ENCODE data around the gene PPP1R37. TPM values are rescaled to one million over a fixed set of nuclear protein-coding genes. Genes with fewer than 3 reads are reported as not detected.

PPP1R37 gene
- total and polyA plus RNA-seq, 2 of the 8 experiments (the other 6 are each of a cell fraction or from before 2014, with no cell fraction given) = 14.6 to 25.7 TPM

DNA sequence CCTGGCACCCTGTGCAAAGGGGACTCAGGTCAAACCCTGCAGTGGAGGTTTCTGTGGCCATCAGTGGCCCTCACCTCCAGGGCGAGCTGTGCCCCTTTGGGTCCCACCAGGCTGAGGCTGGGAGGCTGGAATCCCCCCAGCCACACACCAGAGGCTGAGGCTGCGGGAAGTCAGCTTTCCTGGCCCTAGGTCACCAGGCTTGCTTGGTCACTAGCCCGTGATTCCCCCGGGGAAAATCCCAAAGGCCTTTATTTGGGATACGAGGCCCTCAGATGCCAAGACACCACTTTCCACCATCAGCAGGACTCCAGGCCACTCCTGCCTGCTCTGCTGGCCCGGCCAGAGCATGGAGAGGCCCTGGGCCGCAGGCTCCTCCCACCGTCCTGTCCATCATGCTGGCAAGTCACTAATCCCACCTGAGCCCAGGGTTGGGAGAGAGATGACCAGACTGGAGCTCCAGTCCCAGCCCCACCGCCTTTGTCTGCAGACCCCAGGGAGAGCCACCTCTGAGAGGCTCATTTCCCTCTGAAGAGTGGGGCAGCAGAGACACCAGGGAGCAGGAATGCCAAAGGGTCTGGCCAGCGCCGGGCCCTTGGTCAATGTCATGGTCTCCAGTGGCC, 63.1 kb downstream of the PPP1R37 start:
- H3K79me1 ChIP-seq (ENCODE audit: low read depth, low read length) = no peaks in the 10 kb centered on the region
- 84% methylated on average over 11 of the region's 11 CpGs; no CpG with 5 or more reads in 1 of the 2 experiments for WGBS, 2 experiments (ENCODE audit: extremely low coverage in 1 of 2, insufficient coverage in 1 of 2, insufficient read length in 1 of 2, insufficient replicate concordance in 2 of 2, low coverage in 1 of 2, low lambda C conversion rate in 2 of 2, missing lambda C conversion rate in 1 of 2)
- H3K23me2 ChIP-seq (ENCODE audit: low read depth, low read length) = peaks cover 9% of the 10 kb centered on the region; the same call in 1 of the 2 replicates
- no peak overlapping the region for H2BK20ac ChIP-seq (ENCODE audit: low read length)
- no peak overlapping the region for H3K27ac ChIP-seq (ENCODE audit: low read depth, low read length)
- no peak overlapping the region for H3K23ac ChIP-seq (ENCODE audit: insufficient read length)
- FAIRE-seq (no peak), DNase-seq (ENCODE audit: low read depth in 1 of 2, low spot score in 2 of 2) (no peak)
- CTCF ChIA-PET (ENCODE audit: partially characterized antibody) = interaction anchor here (0.6 to 2.1 kb wide), 9 partner anchors 10 to 183 kb away, joined by 3 to 10 read pairs (median 4); no protein-coding TSS in a partner anchor
- no peak overlapping the region for H4K8ac ChIP-seq (ENCODE audit: extremely low read depth, insufficient read depth, low read length)
- H2BK5ac ChIP-seq (ENCODE audit: low read depth, low read length) = no peak overlapping the region
- H3K4me3 ChIP-seq (ENCODE audit: extremely low read depth in 1 of 4, insufficient read depth in 2 of 4, low read depth in 3 of 4, low read length in 4 of 4) = no peak overlapping the region
- H3K4ac ChIP-seq (replicated peaks; ENCODE audit: insufficient read length, low read depth, low read length) = no peak overlapping the region
- H2BK15ac ChIP-seq (ENCODE audit: low read length) = no peak overlapping the region
- H3K4me1 ChIP-seq (replicated peaks in 1 of 4; ENCODE audit: control insufficient read depth in 3 of 4, insufficient read depth in 4 of 4, low read length in 3 of 4) = peaks cover 0 to 19% (median 7%) of the 10 kb centered on the region in 4 experiments; a peak in 6 of 7 replicates
- no peak overlapping the region for H3K56ac ChIP-seq (replicated peaks; ENCODE audit: insufficient read length, low read depth, low read length)
- H3K27me3 ChIP-seq (replicated peaks in 1 of 4; ENCODE audit: control insufficient read depth in 3 of 4, extremely low read depth in 1 of 4, insufficient read depth in 3 of 4, low read length in 3 of 4) = peaks cover 16 to 49% (median 41%) of the 10 kb centered on the region in 4 experiments
- POLR2A ChIA-PET (ENCODE audit: partially characterized antibody) = interaction anchor here (1.2 to 3.3 kb wide), 3 partner anchors 9 to 147 kb away, joined by 3 to 21 read pairs (median 7); no protein-coding TSS in a partner anchor
- no peak overlapping the region for H4K91ac ChIP-seq (replicated peaks; ENCODE audit: insufficient read length, low read length)
- no peak overlapping the region for H4K5ac ChIP-seq (ENCODE audit: insufficient read length, low read depth, low read length)
- no peaks in the 10 kb centered on the region for H3K79me2 ChIP-seq (ENCODE audit: control insufficient read depth in 1 of 2, insufficient read depth in 2 of 2, low read length in 2 of 2)
- no peak overlapping the region for H2AK5ac ChIP-seq (ENCODE audit: low read depth, low read length)
- no peak overlapping the region for H3K9ac ChIP-seq (replicated peaks in 1 of 4; ENCODE audit: extremely low read depth in 1 of 4, low read depth in 3 of 4, low read length in 3 of 4)
- H3K9me3 ChIP-seq (ENCODE audit: insufficient read depth in 2 of 2, low read depth in 1 of 2, low read length in 1 of 2) = peaks cover 0 to 8% of the 10 kb centered on the region in 2 experiments; a peak in 1 of 4 replicates
- no peak overlapping the region for H3K4me2 ChIP-seq (ENCODE audit: insufficient read depth in 1 of 2, low read depth in 2 of 2, low read length in 2 of 2)
- no peak overlapping the region for H2AFZ ChIP-seq (ENCODE audit: low read length)
- H3K36me3 ChIP-seq (ENCODE audit: control insufficient read depth in 2 of 4, insufficient read depth in 4 of 4, low read length in 3 of 4) = 0 out of 8 replicates have a peak, but pooled peaks cover 0 to 2% (median 0%) of the 10 kb centered on the region in 4 experiments
- no peak overlapping the region for H3K14ac ChIP-seq (ENCODE audit: insufficient read length)
- H3K18ac ChIP-seq (ENCODE audit: extremely low read depth, low read length) = no peak overlapping the region
- peaks cover 0 to 10% of the 10 kb centered on the region in 2 experiments for H4K20me1 ChIP-seq (replicated peaks in 1 of 2; ENCODE audit: control insufficient read depth in 1 of 2, insufficient read depth in 2 of 2, low read length in 2 of 2)
- H2BK12ac ChIP-seq (ENCODE audit: low read depth, low read length) = peak overlapping the region; percentile 50; the same call in 1 of the 2 replicates
- no peak overlapping the region for H2BK120ac ChIP-seq (replicated peaks; ENCODE audit: low read depth, low read length)
- no peak for TF ChIP-seq BRCA1 (IDR thresholded peaks at IDR 0.05; ENCODE audit: low read depth, low read length)
- TF ChIP-seq CEBPB (IDR thresholded peaks at IDR 0.05; ENCODE audit: low read depth, low read length) = no peak
- TF ChIP-seq, protein P1, sequence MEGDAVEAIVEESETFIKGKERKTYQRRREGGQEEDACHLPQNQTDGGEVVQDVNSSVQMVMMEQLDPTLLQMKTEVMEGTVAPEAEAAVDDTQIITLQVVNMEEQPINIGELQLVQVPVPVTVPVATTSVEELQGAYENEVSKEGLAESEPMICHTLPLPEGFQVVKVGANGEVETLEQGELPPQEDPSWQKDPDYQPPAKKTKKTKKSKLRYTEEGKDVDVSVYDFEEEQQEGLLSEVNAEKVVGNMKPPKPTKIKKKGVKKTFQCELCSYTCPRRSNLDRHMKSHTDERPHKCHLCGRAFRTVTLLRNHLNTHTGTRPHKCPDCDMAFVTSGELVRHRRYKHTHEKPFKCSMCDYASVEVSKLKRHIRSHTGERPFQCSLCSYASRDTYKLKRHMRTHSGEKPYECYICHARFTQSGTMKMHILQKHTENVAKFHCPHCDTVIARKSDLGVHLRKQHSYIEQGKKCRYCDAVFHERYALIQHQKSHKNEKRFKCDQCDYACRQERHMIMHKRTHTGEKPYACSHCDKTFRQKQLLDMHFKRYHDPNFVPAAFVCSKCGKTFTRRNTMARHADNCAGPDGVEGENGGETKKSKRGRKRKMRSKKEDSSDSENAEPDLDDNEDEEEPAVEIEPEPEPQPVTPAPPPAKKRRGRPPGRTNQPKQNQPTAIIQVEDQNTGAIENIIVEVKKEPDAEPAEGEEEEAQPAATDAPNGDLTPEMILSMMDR (IDR thresholded peaks at IDR 0.05; ENCODE audit: control extremely low read depth in 1 of 3, insufficient read depth in 1 of 3, low read depth in 1 of 3, low read length in 3 of 3) = no peak
- TF ChIP-seq POU5F1 (IDR thresholded peaks at IDR 0.05; ENCODE audit: low read depth, low read length) = no peak
- no peak for TF ChIP-seq RBBP5 (IDR thresholded peaks at IDR 0.05; ENCODE audit: borderline replicate concordance, low read depth, low read length)
- no peak for TF ChIP-seq CBX5 (IDR thresholded peaks at IDR 0.05; ENCODE audit: low read depth, low read length)
- no peak for TF ChIP-seq SRF (IDR thresholded peaks at IDR 0.05; ENCODE audit: low read depth, low read length)
- TF ChIP-seq TCF12 (IDR thresholded peaks at IDR 0.05; ENCODE audit: low read depth, low read length) = no peak
- TF ChIP-seq, protein P2, sequence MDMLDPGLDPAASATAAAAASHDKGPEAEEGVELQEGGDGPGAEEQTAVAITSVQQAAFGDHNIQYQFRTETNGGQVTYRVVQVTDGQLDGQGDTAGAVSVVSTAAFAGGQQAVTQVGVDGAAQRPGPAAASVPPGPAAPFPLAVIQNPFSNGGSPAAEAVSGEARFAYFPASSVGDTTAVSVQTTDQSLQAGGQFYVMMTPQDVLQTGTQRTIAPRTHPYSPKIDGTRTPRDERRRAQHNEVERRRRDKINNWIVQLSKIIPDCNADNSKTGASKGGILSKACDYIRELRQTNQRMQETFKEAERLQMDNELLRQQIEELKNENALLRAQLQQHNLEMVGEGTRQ (IDR thresholded peaks at IDR 0.05; ENCODE audit: low read length) = no peak
